SK-N-SH (cell line): ENCODE results near the gene DAB2.

Experiments
- EP300 ChIP-seq, 2 experiments: IDR thresholded peaks; 2 replicates each; pipeline versions ENCODE4 v1.4.0 to v1.6.1; 2012; ENCODE audit warnings: borderline replicate concordance in 1 of 2, low read depth in 1 of 2, low read length in 1 of 2
- EZH2phosphoT487 ChIP-seq: fragments of 200-600 bp; sonication (generic); IDR thresholded peaks from 2 replicates; pipeline ENCODE4 v1.6.1; 2017; ENCODE audit warnings: low read depth, mixed run types, mild to moderate bottlenecking, antibody characterized with exemption, moderate library complexity, borderline replicate concordance
- TAF1 ChIP-seq: IDR thresholded peaks from 2 replicates; pipeline ENCODE4 v1.6.1; 2012; ENCODE audit warnings: low read depth, mild to moderate bottlenecking, low read length, moderate library complexity, borderline replicate concordance

GRCh38 chr5:39405083-39405843 is 19.5 kb downstream of the DAB2 start:
- TF ChIP-seq TAF1 (no peak), EP300 (IDR thresholded peaks at IDR 0.05; ENCODE audit: borderline replicate concordance in 1 of 2, low read depth in 1 of 2, low read length in 1 of 2) (no peak), EZH2phosphoT487 (no peak)
